Osteoblast (primary cell): ENCODE results near the gene THOC5. TPM values are rescaled to one million over a fixed set of nuclear protein-coding genes. Genes with fewer than 3 reads are reported as not detected.
A peak's percentile ranks its signal among the peaks of the same experiment; 100 is the strongest.

Source experiments
- DNase-seq: peaks from one replicate; pipeline ENCODE4 v3.0.0; 2011; ENCODE audit warnings: low spot score, mixed read lengths; ENCODE audit not compliant: insufficient read length; ENCODE audit errors: missing footprints
- H2AFZ ChIP-seq: 2 replicates; pipeline ENCODE4 v1.6.0; 2011; ENCODE audit warnings: mild to moderate bottlenecking, low read length
- H3K27ac ChIP-seq: 2 replicates; pipeline ENCODE4 v1.5.1; 2011; ENCODE audit warnings: mild to moderate bottlenecking, low read depth, low read length, moderate library complexity
- H3K27me3 ChIP-seq: 2 replicates; pipeline ENCODE4 v1.6.0; 2012; ENCODE audit warnings: mild to moderate bottlenecking, control low read depth, inconsistent platforms, low read length, moderate library complexity; ENCODE audit not compliant: insufficient read depth
- H3K36me3 ChIP-seq: 2 replicates; pipeline ENCODE4 v1.5.1; 2011; ENCODE audit warnings: mild to moderate bottlenecking, low read length, control low read depth, moderate library complexity; ENCODE audit not compliant: insufficient read depth
- H3K4me1 ChIP-seq: 2 replicates; pipeline ENCODE4 v1.5.1; 2011; ENCODE audit warnings: mild to moderate bottlenecking, low read length, control low read depth, moderate library complexity; ENCODE audit not compliant: insufficient read depth
- H3K4me2 ChIP-seq: 2 replicates; pipeline ENCODE4 v1.6.0; 2011; ENCODE audit warnings: mild to moderate bottlenecking, low read length; ENCODE audit not compliant: insufficient read depth
- H3K4me3 ChIP-seq: fragments of 200-600 bp; sonication (generic); 3 replicates; pipeline ENCODE4 v1.5.1; 2012; ENCODE audit warnings: mild to moderate bottlenecking, low read length, inconsistent platforms; ENCODE audit not compliant: insufficient read depth
- H3K79me2 ChIP-seq: 2 replicates; pipeline ENCODE4 v1.6.0; 2012; ENCODE audit warnings: mild to moderate bottlenecking, low read length, control low read depth, inconsistent platforms; ENCODE audit not compliant: insufficient read depth
- H3K9me3 ChIP-seq: 2 replicates; pipeline ENCODE4 v1.5.1; 2011; ENCODE audit warnings: low read depth, low read length, control low read depth
- H4K20me1 ChIP-seq: 2 replicates; pipeline ENCODE4 v1.6.0; 2012; ENCODE audit warnings: mild to moderate bottlenecking, low read length, control low read depth; ENCODE audit not compliant: insufficient read depth
- CTCF ChIP-seq: IDR thresholded peaks from 2 replicates; pipeline ENCODE4 v1.5.1; 2011; ENCODE audit warnings: mild to moderate bottlenecking, low read depth, low read length, moderate library complexity; ENCODE audit errors: extremely low read depth
- total RNA-seq: library from RNA; depleted of rRNA; stranded (reverse); fragments of >200 nt; gene quantifications from 2 replicates; pipeline ENCODE4 v1.2.3, GENCODE V29; 2012

THOC5 gene
- total RNA-seq, 1 donor: 63.7 TPM

GRCh38 chr22:29457730-29458129 is 95.8 kb downstream of the THOC5 start:
- Histone ChIP-seq H3K4me3 (no peak overlapping the region), H3K4me1 (no peaks in the 10 kb centered on the region), H3K4me2 (no peak overlapping the region), H3K27ac (no peak overlapping the region), H2AFZ (no peak overlapping the region), H3K9me3 (no peaks in the 10 kb centered on the region), H3K36me3 (no peaks in the 10 kb centered on the region), H3K27me3 (no peaks in the 10 kb centered on the region), H3K79me2 (no peaks in the 10 kb centered on the region), H4K20me1 (no peaks in the 10 kb centered on the region)
- peak; percentile 94 for DNase-seq
- TF ChIP-seq CTCF: no peak

GRCh38 chr22:29456211-29456671 is 97.3 kb downstream of the THOC5 start:
- Histone ChIP-seq H2AFZ (no peak overlapping the region), H3K27ac (no peak overlapping the region), H3K9me3 (no peaks in the 10 kb centered on the region), H3K4me3 (no peak overlapping the region), H3K4me1 (no peaks in the 10 kb centered on the region), H4K20me1 (no peaks in the 10 kb centered on the region), H3K36me3 (no peaks in the 10 kb centered on the region), H3K27me3 (no peaks in the 10 kb centered on the region), H3K79me2 (no peaks in the 10 kb centered on the region), H3K4me2 (no peak overlapping the region)
- no peak for DNase-seq
- TF ChIP-seq CTCF: no peak

Other genes starting within 250 kb of the THOC5 start
- gene GAS2L1, start 247.1 kb downstream of the THOC5 start, total RNA-seq: 11.6 and 13.0 TPM in 2 replicates
- not detected in 2 replicates for gene RASL10A, start 238.1 kb downstream of the THOC5 start, total RNA-seq
- 35.4 and 37.3 TPM in 2 replicates for gene AP1B1, start 165.2 kb downstream of the THOC5 start, total RNA-seq
- not detected in 2 replicates for gene RFPL1, start 115.2 kb downstream of the THOC5 start, total RNA-seq
- gene NEFH, start 73.5 kb downstream of the THOC5 start, total RNA-seq: under 0.01 and 0.36 TPM in 2 replicates
- 47.0 and 52.5 TPM in 2 replicates for gene NIPSNAP1, start 27.4 kb upstream of the THOC5 start, total RNA-seq
- 72.7 and 84.0 TPM in 2 replicates for gene NF2, start 49.9 kb upstream of the THOC5 start, total RNA-seq
- not detected in 2 replicates for gene CABP7, start 166.2 kb upstream of the THOC5 start, total RNA-seq
- gene ZMAT5, start 213.2 kb upstream of the THOC5 start, total RNA-seq: 13.0 and 15.6 TPM in 2 replicates
- 43.0 and 52.1 TPM in 2 replicates for gene UQCR10, start 213.6 kb upstream of the THOC5 start, total RNA-seq